ENCODE data around the gene SMG7.

GRCh38 chr1:183438060-183438459 is 34.2 kb upstream of the SMG7 start:
- TF ChIP-seq DPF2 (IDR thresholded peaks at IDR 0.05) (no peak), CEBPB (IDR thresholded peaks at IDR 0.05; ENCODE audit: borderline replicate concordance in 1 of 2, low read depth in 2 of 2, low read length in 2 of 2) (no peak)

All from GM12878 (cell line).